Hypothalamus (tissue), 51 donors: ENCODE results near the gene MKNK2.

ENCODE experiments used
- DNase-seq, 51 donors: peaks; one replicate each; lab custom pipeline; 2025; lab: John Stamatoyannopoulos, UW

The MKNK2 gene

DNA sequence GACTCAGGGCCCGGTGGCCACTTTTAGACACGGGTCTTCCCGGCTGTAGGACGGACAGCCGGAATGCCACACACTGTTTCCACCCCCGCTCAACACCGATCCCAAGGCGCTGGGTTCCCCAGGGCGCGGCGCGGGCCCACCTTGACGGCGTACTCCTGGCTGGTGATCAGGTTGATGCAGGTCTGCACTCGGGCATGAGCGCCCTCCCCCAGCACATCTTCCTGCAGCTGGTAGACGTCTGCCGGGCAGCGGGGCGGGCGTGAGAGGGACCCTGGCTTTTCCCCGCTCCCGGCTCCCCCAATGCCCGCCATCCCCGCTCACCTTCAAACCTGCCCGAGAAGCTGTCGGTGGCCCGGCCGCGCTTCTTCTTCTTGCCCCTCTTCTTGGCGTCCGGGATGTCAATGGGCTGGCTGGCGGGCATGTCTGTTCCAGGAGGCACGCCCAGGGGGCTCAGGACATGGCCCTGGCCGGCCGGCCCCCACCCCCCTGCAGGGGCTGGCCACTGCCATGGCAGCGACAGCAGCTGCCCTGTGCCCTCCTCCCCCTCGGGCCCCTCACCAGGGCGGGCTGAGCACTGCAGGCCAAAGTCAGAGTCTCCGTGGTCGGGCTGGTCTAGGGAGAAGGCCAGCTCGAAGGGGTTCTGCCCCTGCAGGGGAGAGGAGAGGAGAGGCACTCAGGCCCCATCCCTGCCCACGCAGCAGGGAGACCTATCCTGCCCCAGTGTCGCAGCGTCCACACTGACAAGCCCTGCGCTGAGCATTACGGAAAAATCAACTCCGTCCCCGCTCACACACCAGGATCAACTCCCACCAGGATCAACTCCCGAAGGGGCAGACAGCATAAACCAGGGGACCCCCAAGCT is 4.8 kb downstream of the MKNK2 start:
- no peak for DNase-seq

DNA sequence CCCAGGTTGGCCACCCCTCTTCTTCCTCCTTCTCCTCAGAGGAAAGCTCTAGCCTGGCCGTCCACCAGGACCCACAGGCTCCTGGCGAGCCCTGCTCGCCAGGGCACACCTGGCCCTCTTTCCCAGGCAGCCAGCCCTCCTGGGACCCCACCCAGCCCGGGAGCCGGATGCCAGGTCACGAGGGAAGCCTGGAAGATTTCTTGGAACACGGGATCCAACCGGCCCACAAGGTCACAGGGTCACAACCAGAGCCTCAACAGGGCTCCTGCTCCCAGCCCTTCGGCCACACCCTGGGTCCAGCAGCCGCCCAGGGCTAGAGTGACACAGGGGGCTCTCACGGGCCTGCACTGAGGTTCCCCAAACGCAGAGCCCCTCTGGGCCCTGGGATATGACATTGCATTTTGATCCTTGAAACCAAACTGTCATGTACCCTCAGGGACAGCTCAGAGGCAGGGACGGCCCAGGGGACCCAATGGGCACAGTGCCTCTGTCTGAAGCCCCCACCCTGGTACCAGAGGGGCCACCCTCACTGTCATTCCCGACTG is 5.5 kb downstream of the MKNK2 start:
- no peak for DNase-seq

DNA sequence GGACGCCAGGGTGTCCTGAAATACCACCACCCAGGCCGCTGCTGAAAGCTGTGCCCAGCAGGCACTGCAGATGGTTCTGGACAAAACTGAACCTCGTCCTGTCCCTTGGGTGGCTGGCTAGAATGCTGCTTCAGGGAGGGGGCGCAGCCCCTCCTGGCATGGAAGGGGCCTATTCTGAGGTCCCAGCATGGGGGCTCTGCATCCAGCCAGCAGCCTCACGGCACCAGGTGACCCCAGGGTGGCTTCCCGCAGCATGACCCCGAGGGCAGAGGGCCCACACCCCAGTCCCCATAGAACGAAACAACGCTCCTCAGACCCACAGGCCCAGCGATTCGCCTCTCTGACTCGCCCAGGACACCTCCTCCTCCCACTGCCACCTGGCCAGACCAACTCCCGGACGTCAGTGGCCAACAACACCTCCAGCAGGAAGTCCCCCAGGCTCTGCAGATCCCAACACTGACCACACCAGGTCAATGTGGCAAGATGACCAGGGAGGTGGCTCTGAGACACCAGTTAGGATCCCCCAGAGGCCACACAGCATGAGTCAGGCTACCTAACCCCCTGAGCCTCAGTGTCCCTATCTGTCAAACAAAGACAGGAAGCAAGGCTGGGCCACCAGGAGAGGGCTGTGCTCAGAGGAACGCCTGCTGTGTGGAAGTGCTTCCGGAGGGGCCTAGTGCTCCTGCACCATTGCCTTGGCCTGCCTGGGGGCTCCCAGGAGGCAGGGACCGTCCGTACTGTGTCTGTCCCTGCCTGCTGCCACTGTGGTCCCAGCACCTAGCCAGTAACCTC is 6.1 kb downstream of the MKNK2 start:
- no peak for DNase-seq

DNA sequence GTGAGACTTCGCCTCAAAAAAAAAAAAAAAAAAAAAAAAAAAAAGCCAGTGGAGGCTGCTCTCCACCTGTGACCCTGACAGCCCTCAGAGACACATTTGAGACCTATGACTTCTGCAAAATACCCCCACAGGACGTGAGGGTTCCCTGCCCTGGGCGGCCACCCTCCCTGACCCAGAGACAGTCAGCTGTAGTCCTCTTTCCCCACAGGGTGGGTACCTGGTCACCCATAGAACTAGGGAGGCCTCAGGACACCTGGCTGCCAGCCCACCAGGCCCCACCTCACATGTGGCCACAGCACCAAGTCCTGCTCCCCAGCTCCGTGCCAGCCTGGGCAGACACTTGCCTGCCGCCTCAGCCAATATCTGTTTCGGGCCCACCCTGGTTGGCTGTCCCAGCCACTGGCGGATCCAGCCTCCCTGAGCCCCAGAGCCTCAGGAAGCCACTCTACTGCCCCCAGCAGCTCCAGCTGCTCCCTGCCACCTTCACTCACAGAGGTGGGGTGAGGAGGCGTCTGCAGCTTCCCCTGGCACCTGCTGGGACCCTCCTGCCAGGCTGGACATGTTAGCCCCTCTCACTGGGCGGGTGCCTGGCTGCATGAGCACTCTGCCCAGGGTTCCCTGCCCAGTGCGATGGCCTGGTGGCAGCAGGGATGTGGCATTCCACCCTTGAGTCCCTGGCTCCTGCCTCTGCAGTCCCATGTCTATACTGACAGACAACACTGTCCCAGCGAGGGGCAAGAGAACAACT is 6.9 kb downstream of the MKNK2 start:
- peak in 1 of 51 donors; percentile 29 for DNase-seq

DNA sequence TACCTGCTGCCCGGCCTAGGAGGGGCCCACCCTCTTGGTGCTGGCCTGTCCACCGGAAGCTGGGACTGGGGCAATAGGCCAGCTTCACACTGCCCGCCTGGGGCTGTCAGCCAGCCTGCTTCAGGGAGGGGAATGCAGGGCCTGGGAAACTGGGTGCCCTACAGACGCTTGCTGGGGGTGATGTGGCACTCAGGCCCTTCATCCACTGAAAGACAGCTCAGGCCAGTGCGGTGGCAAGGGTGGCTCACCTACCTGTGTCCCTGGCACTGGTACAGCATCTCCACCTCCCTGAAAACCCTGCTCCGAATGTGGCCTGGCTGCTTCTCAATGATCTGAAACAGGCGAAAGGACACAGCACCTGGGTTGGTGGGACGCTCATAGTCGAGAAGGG is 7.8 kb downstream of the MKNK2 start:
- DNase-seq = peak in 8 of 51 donors; percentile 10 to 49 (median 29)

DNA sequence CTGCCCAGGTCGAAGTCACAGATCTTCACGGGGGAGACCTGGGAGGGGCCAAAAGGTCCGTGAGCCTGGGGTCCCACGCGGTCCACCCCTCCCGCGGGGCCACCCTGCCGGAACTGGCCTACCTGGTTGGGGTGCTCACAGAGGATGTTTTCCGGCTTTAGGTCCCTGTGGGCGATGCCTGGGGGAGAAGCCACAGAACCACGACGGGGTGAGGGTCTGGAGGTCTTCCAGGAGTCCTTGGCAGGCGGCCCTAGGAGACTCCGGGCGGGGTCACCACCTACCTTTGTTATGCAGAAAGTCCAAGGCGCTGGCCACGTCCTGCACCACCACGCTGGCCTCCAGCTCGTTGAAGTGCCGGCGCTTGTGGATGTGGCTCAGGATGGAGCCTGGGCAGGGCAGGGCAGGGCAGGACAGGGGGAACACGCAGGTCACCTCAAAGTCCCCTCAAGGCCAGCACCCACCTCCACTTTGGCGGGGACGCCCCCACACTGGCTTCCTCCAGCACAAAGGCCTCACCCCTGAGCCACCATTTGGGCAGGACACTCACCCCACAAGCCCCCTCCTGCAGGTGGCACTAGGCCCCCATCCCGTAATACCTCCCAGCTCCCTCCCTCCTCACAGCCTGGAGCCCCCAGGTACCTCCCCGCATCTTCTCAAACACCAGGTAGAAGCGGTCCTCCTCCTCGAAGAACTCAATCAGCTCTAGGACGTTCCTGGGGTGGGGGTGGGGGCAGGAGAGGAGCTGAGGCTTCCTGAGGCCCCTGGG is 8.4 kb downstream of the MKNK2 start:
- DNase-seq = peak in 12 of 51 donors; percentile 34 to 76 (median 54)

DNA sequence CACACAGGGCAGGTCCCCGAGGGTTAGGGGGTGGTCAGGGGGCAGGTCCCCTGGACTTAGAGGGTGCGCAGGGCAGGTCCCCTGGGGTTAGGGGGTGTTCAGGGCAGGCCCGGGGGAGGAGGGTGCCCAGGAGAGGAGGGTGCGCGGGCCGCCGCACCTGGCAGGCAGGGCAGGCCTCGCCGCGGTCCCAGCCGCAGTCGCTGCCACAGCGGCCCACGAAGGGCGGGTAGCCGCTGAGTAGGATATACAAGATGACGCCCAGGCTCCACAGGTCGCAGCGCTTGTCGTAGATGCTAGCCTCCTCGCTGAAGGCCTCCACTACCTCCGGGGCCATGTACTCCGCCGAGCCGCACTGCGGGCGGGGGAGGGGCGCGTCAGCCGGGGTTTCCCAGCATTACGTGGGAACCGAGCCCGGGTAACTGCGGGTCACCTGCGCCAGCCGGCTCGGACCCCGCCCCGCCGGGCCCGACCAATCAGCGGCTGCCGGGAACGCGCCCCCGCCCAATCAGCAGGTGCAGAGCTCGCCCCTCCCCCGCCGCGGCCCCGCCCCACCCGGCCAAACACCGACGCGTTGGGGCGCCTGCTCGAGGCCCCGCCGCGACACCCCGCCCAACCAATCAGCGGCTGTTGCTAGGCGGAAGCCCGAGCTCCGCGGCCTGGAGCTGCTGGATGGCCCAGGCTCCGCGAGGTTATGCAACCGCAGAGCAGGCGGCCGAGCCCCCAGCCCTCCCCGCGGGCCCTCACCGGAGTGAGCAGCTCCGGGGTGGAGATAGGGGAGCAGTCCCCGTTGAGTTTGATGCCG is 9.2 kb downstream of the MKNK2 start:
- peak; percentile 57 to 100 (median 94) for DNase-seq

DNA sequence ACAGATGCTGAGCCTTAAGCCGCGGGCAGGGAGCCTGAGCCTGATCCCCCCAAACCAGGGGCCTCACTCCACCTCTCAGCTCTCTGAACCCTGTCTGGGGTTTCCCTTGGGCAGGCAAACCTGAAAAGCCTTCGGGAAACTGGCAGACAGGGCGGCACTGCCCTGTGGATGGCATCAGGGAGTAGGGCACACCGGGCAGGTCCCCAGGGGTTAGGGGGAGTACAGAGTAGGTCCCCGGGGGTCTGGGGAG is 9.7 kb downstream of the MKNK2 start:
- no peak for DNase-seq

DNA sequence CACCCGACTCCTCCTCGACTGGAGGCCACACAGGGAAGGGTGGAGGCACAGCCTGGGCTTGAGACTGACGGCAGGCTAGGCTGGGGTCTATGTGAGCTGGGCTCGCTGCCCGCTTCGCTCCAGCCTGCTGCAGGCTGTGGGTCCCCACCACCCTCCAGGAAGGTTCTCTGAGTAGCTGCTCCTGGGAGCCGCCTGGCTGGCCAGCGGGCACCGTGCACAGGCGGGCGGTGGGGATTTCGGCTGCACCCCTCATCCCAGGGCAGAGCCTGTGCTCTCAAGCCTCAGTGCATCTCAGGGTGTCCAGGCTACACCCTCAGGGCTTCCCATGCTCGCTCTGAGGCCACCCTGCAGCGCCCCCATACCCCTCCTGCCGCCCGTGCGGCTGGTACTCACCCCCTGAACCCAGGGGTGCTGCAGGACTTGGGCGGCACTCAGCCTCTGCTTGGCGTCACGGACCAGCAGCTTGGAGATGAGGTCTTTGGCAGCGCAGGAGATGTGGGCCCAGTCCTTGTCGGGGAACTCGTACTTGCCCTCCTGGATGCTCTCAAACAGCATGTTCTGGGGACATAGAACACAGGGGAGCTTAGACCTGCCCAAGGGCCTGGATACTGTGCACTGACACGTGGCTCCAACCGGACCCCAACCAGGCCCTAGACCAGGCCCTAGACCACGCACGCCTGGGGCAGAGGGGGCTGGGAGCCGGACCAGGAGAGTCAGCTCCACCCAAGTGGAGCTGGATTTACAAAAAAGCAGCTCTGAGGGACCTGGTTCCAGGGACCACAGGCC is 10.2 kb downstream of the MKNK2 start:
- DNase-seq = no peak

DNA sequence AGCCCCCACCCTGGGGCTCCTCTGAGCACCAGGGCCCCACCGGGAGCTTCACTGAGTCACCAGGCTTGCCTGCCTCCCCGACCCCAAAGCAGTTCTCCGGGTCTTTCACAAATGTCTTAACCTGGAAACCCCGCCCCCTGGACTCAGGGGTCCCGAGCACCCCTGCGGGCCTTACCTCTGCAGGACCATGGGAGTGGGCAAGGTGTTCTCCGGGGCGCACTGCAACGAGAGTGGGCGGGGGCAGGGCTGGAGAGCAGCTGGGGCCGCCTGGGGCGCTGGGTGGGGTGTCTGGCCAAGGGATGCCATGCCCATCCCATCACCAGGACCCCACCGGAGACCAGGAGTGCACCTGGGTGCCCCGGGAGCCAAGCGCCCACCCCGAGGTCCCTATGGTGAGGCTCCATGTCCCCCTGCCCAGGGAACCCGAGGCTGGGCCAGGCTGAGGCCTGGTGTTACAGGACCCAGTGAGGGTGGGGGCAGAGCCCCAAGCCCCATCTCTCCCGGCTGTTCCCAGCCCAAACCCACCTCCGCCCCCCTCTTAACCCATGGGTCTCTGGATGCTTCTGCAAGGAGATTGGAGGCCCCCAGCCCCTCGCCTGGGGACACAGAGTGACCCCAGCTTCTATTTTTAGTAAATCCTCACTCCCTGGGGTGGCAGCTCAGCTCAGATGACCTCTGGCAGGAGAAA is 10.9 kb downstream of the MKNK2 start:
- no peak for DNase-seq

DNA sequence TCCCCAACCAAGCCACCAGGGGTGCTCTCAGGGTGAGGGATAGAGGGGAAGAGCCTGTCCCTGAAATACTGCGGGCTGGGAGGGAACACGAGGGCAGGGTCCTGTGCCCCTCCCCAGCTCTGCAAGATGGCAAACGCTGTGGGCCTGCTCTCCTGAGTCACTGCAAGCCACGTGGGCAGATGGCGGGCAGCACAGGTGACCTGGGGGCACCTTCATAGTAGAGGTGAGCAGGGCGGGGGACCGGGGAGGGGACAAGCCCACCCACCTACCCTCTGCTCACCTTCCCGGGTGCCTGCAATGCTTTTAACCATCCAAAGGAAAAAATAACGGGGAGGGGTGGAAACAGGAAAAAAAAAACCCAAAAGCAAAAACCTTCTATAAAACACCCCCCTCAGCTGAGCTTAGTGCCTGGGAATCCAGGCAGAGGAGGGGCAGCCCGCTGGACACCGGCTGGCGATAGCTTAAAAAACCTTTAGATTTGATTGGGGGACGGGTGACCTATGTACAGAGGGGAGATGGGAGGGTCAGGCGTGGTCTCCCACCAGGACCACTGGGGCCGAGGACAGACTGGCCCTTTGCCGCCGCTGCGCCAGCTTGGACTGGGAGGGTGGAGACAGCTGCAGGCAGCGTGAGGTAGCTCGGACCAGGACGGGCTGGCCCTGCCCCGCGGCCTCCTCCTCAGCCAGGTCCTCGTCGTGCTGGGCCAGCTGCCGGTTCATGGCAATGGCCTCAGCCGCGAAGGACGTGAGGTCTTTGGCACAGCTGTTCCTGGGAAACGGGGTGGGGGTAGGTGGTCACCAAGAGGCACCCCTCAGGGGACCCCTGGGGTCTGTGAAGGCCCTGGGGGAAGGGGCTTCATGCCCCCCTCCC is 11.7 kb downstream of the MKNK2 start:
- DNase-seq = no peak

DNA sequence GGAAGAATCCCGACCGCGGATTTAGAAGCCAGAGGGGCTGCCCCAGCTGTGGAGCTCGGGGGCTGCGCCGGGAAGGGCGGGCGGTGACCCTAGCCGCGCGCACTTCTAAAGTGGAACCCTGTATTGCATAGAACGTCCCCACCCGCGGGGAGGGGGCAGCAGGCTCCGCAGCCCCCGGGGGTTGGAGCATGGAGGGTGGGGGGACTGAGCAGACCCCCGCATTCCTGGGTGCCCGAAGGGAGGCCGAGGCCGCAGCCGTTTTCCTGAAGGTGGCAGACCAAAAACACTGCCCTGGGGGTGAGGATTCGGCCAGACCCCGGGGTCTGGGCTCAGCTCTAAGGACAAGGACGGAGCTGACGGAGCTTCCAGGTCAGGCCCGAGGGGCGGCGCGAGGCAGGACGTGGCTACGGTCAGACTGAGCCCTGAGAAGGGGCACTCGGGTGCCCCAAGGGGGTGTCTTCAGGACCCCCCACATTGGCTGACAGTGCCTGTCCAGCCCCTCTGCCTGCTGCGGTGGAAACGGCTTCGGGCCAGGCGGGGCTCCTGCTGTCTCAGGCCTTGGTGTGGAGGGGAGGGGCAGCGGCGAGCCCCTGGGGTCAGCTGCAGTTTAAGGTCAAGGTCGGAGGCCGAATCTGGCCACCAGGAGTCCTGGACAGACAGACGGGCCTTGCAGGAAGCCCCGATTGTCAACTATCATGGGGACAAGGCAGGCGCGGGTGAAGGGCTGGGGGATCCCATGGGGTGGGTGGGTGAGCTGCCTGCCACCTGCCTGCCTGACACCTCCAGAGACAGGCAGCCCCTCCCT is 12.6 kb downstream of the MKNK2 start:
- DNase-seq = no peak

DNA sequence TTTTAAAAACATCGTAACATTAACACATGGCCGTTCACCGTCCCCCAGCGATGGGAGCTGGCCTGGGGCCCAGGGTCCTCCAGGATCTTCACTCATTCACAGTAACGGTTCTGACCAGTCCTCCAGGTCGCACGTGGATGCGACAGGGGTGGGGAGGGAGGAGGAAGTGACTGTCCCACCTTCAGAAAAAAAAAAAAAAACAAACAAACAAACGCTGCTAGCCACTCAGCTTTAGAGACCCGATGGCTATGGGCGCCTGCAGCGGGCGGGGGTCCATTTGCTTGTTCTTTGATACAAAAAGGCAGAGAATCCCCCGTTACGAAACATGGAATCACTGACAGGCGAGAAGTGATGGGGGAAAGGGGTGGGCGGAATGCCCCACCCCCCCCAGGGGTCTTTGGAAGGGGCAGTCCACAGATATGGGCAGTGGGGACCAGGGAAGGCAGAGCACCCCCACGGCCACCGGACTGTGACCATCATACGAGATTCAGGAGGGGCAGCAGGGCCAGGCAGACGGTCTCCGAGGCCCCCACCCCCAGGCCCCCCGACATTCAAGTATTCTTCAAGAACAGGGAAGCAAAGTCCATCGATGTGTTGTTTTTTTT is 13.3 kb downstream of the MKNK2 start:
- DNase-seq = no peak

DNA sequence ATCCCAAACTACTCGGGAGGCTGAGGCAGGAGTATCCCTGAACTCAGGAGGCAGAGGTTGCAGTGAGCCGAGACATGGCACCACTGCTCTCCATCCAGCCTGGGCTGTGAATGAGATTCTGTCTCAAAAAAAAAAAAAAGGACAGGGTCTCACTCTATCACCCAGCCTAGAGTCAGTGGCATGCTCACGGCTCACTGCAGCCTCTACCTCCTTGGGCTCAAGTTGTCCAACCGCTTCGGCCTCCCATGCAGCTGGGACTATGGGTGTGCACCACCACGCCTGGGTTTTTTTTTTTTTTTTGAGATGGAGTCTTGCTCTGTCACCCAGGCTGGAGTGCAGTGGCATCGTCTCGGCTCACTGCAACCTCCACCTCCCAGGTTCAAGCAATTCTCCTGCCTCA is 14.6 kb downstream of the MKNK2 start:
- no peak for DNase-seq

DNA sequence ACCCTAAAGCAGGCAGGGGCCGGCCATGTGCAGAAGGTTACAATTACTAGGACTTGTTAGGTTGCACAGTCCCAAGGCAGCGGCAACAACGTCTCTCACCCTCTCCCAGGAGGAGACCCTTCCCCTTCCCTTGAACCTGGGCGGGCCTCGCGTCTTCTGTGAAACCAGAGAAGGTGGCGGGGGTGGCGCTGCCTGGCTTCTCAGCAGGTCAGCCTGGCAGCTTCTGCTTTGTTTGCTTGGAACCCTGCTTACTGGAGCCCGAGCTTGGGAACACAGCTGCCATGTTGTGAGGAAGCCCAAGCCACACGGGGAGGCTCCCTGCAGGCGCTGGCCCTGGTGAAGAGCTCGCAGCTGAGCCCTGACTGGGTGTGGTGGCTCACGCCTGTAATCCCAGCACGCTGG is 15.5 kb downstream of the MKNK2 start:
- no peak for DNase-seq
